ENCODE data around the gene NUDT12.

Gene NUDT12

GRCh38 chr5:103562453-103563157 lies at the start of gene NUDT12:
Gene NUDT12, minus strand, starts transcription at chr5:103562789. Its CDS starts 2,541 bp downstream, at chr5:103560248.
- DNase-seq (ENCODE audit: low read depth) = peak; percentile 53

- DNase-seq (ENCODE audit: low read depth) = no peak
Measured at GRCh38 chr5:103607346-103607745, 44.8 kb upstream of the NUDT12 start.

GRCh38 chr5:103605277-103605676 lies 42.7 kb upstream of the NUDT12 start:
- no peak for DNase-seq (ENCODE audit: low read depth)

- DNase-seq (ENCODE audit: low read depth) = no peak
Measured at GRCh38 chr5:103602438-103602837, 39.8 kb upstream of the NUDT12 start.

- DNase-seq (ENCODE audit: low read depth) = no peak
Measured at GRCh38 chr5:103601314-103601713, 38.7 kb upstream of the NUDT12 start.

- DNase-seq (ENCODE audit: low read depth) = no peak
Measured at GRCh38 chr5:103600086-103600485, 37.5 kb upstream of the NUDT12 start.

- DNase-seq (ENCODE audit: low read depth) = no peak
Measured at GRCh38 chr5:103598997-103599566, 36.5 kb upstream of the NUDT12 start.

- no peak for DNase-seq (ENCODE audit: low read depth)
Measured at GRCh38 chr5:103590221-103590620, 27.6 kb upstream of the NUDT12 start.

GRCh38 chr5:103589776-103590175 lies 27.2 kb upstream of the NUDT12 start:
- no peak for DNase-seq (ENCODE audit: low read depth)

GRCh38 chr5:103589357-103589756 lies 26.8 kb upstream of the NUDT12 start:
- no peak for DNase-seq (ENCODE audit: low read depth)

GRCh38 chr5:103587185-103587748 lies 24.7 kb upstream of the NUDT12 start:
- peak; percentile 20 for DNase-seq (ENCODE audit: low read depth)

- peak; percentile 6 for DNase-seq (ENCODE audit: low read depth)
Measured at GRCh38 chr5:103582364-103582763, 19.8 kb upstream of the NUDT12 start.

- DNase-seq (ENCODE audit: low read depth) = no peak
Measured at GRCh38 chr5:103573411-103573810, 10.8 kb upstream of the NUDT12 start.

GRCh38 chr5:103572454-103572853 lies 9.9 kb upstream of the NUDT12 start:
- DNase-seq (ENCODE audit: low read depth) = no peak

GRCh38 chr5:103571730-103572129 lies 9.1 kb upstream of the NUDT12 start:
- DNase-seq (ENCODE audit: low read depth) = no peak

- DNase-seq (ENCODE audit: low read depth) = no peak
Measured at GRCh38 chr5:103569313-103570060, 6.9 kb upstream of the NUDT12 start.

- no peak for DNase-seq (ENCODE audit: low read depth)
Measured at GRCh38 chr5:103565719-103566118, 3.1 kb upstream of the NUDT12 start.

- no peak for DNase-seq (ENCODE audit: low read depth)
Measured at GRCh38 chr5:103561685-103562452, 720 bp downstream of the NUDT12 start.

- no peak for DNase-seq (ENCODE audit: low read depth)
Measured at GRCh38 chr5:103560826-103561225, 1.8 kb downstream of the NUDT12 start.

- no peak for DNase-seq (ENCODE audit: low read depth)
Measured at GRCh38 chr5:103546858-103547257, 15.7 kb downstream of the NUDT12 start.

GRCh38 chr5:103542441-103542840 lies 20.1 kb downstream of the NUDT12 start:
- no peak for DNase-seq (ENCODE audit: low read depth)

- no peak for DNase-seq (ENCODE audit: low read depth)
Measured at GRCh38 chr5:103541569-103541968, 21.0 kb downstream of the NUDT12 start.
